ENCODE results near the gene PACS2. TPM values are rescaled to one million over a fixed set of nuclear protein-coding genes. Genes with fewer than 3 reads are reported as not detected.

Gene PACS2
- polyA plus RNA-seq, 3 donors = 40.6 to 82.1 (median 56.0) TPM

GRCh38 chr14:105408592-105408991 lies 94.0 kb downstream of the PACS2 start:
- no peak overlapping the region for H3K27ac ChIP-seq (ENCODE audit: low read depth, low read length)
- 84 to 87% (median 85%) methylated on average over 13 of the region's 13 CpGs for WGBS, 3 donors

- WGBS, 3 donors = 72 to 92% (median 81%) methylated on average over 3 of the region's 3 CpGs
- no peak overlapping the region for H3K27ac ChIP-seq (ENCODE audit: low read depth, low read length)
Observed at GRCh38 chr14:105409364-105409763, 94.8 kb downstream of the PACS2 start.

- 37 to 54% (median 45%) methylated on average over 5 of the region's 5 CpGs for WGBS, 3 donors
- no peak overlapping the region for H3K27ac ChIP-seq (ENCODE audit: low read depth, low read length)
Observed at GRCh38 chr14:105410642-105411016, 96.1 kb downstream of the PACS2 start.

- 7 to 14% (median 9%) methylated on average over 56 to 85 of the region's 86 CpGs for WGBS, 3 donors
- no peak overlapping the region for H3K27ac ChIP-seq (ENCODE audit: low read depth, low read length)
Observed at GRCh38 chr14:105411017-105411941, 96.7 kb downstream of the PACS2 start.

DNA sequence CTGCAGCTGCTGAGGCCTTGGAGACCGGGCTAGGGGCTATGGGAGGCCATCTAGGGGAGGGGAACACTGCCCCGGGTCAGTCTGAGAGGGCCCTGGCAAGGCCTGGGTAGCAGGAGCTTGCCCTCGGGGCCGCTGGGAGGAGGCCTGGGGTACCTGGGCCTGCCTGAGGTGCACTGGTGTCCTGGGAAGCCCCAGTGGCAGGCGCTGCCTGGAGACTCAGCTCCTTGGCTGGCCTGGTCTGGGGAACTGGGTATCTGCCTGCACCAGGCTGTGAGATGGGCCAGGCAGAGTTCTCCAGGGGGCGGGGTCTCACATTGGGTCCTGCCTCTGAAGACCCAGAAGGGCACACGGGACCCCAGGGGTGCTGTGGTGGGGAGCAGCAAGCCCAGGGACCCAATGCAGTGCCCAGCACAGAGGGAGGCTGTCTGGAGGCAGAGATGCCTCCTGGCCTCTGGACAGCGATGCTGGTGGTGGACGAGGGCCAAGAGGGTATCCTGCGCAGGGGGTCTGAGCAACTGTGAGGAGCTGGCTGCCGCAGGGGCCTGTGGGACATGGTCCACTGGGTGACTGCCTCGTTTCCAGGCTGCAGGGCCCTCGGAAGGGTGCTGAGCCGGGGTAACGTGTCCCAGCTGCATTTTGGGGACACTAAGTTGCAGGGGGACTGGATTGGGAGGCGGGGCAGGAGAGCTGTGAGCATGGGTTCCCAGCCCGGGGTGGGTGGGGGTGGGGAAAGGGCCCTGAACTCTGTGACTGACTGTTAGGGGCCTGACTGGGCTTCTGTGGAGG lies 97.6 kb downstream of the PACS2 start:
- WGBS, 3 donors = 76 to 80% (median 79%) methylated on average over 16 to 17 of the region's 17 CpGs

DNA sequence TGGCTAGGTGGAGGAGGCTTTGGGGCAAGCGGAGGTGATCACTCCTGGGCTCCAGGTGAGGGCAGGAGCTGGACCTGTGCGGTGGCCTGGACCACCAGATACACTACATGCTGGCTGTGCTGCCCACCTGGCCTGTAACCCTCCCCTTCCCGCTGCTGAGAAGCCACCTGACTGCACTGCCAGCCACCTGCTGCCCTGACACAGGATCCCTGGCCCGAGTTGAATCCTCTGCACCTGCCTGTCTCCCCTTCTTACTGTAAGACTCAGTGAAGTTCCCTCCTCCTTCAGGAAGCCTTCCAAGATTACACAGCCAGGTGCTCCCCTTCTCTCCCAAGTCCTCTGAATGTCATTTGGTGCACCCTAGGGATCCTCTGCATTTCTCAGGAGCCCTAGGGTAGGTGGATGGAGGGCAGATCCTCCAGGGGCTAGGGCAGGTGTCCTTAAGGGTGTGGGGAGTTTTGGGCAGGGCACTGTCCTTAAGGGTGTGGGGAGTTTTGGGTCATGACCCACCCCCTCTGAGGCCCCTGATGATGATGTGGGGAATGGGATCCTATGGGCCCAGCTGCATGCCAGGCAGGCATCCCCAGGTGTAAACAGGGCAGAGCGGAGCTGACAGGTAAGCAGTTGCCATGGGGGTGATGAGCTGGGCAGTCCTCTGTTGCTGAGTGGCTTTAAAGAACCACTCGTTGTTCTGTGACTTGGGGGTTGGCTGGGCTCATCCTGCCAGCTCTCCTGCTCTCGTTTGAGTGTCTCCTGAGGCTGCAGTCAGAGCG lies 98.4 kb downstream of the PACS2 start:
- 75 to 88% (median 87%) methylated on average over 7 to 8 of the region's 8 CpGs for WGBS, 3 donors
- no peak overlapping the region for H3K27ac ChIP-seq (ENCODE audit: low read depth, low read length)

More for the DNA sequence above, 97.6 kb downstream of the PACS2 start:
- H3K27ac ChIP-seq (ENCODE audit: low read depth, low read length) = no peak overlapping the region

DNA sequence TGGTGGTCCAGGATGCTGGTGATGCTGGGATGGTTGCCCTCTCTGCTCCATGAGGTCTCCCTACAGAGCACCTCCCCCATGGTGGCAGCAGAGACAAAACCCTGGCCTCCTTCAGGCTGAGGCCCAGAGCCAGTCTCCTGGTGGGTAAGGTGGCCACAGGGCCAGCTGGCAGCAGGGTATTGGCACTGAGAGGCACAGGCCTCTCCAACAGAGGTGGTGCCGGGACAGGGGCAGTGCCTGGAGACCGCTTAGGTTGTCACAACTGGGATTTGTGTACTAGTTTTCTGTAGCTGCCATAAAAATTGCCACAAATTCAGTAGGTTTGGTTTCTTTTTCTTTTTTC lies 99.0 kb downstream of the PACS2 start:
- no peak overlapping the region for H3K27ac ChIP-seq (ENCODE audit: low read depth, low read length)
- WGBS, 3 donors = 85 to 90% (median 88%) methylated on average over 2 of the region's 2 CpGs

DNA sequence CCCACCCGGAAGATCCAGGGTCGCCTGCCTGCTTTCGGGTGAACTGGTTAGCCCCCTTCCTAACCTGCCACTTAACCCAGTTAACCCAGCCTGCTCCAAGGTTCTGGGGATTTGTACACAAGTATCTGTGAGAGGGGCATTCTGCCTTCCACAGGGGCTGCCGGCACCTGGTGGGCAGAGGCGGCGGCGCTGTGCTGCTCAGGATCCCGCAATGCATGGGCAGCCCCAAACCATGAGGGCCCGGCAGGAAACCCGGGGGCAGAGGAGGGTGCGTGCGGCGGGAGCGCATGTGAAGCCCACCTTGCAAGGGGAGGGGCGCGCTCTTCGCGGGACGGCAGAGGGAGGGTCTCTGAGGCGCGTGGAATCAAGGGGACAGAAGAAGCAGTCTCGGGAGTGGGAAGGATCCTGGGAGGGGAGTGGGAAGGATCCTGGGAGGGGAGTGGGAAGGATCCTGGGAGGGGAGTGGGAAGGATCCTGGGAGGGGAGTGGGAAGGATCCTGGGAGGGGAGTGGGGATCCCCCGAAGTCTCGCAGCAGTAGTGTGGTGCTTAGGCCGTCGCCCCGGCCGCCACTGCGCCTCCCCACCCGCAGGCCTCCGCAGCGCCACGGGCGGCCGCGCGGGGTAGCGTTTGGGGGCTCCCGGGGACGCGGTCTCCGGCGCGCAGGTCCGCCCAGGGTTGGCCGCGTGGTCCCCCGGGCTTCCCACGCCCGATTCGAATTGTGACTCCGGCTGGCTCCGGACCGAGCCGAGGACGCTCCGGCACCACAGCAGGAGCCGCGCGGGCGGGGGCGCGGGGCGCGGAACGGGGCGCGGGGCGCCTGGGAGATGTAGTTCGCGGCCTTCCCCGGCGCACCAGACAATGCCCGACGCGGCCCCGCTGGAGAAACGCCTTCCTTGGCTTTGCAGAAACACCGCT lies 100.2 kb downstream of the PACS2 start:
- 10 to 16% (median 12%) methylated on average over 57 to 79 of the region's 79 CpGs for WGBS, 3 donors
- no peak overlapping the region for H3K27ac ChIP-seq (ENCODE audit: low read depth, low read length)

DNA sequence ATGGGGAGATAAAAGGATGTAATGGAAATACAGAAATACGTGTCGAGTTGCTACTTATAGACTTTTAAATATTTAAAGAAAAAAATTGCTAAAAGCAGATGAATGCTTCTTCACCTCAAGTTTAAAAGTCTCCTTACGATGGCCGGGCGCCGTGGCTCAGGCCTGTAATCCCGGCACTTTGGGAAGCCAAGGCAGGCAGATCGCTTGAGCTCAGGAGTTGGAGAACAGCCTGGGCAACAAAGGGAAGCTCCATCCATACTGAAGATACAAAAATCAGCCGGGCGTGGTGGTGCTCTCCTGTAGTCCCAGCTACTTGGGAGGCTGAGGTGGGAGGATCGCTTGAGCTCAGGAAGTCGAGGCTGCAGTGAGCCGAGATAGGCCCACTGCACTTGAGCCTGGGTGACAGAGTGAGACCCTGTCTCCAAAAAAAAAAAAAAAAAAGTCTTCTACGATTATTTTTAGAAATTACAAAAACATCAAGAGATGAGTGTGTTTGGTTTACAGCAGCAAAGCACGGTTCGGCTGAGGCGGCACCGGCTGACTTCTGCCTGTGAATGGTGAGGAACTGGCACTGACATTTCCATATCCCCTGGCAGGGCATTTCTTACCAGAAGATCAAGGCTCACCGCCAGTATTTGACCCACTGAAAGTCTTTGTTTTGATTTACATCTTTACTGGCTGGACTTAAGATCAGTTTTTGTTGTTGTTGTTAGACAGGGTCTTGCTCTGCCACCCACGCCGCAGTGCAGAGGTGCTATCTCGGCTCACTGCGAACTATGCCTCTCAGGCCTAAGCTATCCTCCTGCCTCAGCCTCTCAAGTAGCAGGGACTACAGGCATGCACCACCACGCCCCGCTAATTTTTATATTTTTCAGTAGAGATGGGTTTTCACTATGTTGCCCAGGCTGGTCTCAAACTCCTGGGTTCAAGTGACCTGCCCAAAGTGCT lies 101.2 kb downstream of the PACS2 start:
- H3K27ac ChIP-seq (ENCODE audit: low read depth, low read length) = no peak overlapping the region
- WGBS, 3 donors = 91 to 95% (median 93%) methylated on average over 25 of the region's 25 CpGs

DNA sequence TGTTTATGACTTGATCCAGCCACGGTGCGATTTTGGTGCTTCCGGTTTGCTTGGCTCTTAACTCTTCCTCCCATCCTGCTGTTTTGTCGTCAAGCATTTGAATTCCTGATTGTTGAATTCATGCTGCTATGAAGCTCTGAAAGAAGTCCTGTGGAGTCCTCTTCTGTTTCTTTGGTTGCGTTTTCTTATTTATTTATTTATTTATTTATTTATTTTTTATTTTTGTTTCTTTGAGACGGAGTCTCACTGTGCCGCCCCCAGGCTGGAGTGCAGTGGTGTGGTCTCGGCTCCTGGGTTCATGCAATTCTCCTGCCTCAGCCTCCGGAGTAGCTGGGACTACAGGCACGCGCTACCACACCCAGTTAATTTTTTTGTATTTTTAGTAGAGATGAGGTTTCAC lies 102.1 kb downstream of the PACS2 start:
- H3K27ac ChIP-seq (ENCODE audit: low read depth, low read length) = no peak overlapping the region
- 92 to 97% (median 96%) methylated on average over 11 of the region's 11 CpGs for WGBS, 3 donors

DNA sequence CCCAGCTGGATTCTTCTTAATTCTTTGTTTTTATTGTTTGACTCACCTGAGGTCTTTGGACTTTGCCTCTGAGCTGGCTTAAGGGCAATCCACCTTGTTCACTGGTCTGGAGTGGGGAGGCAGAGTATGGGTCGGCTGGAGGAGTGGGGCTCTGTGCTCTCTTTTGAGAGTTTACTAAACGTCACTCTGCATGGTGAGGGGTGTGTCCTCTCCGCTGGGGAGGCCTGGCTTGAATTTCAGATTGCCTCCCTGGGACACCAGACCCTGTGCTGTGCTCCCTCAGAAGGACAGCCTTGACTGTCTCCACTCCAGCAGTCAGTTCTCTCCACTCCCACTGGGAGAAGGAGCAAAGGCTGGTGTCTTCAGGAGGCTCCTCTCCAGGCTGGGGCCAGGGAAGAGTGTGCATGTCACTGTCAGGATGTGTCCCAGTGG lies 103.2 kb downstream of the PACS2 start:
- H3K27ac ChIP-seq (ENCODE audit: low read depth, low read length) = no peak overlapping the region
- 86 to 95% (median 90%) methylated on average over 3 of the region's 3 CpGs for WGBS, 3 donors

DNA sequence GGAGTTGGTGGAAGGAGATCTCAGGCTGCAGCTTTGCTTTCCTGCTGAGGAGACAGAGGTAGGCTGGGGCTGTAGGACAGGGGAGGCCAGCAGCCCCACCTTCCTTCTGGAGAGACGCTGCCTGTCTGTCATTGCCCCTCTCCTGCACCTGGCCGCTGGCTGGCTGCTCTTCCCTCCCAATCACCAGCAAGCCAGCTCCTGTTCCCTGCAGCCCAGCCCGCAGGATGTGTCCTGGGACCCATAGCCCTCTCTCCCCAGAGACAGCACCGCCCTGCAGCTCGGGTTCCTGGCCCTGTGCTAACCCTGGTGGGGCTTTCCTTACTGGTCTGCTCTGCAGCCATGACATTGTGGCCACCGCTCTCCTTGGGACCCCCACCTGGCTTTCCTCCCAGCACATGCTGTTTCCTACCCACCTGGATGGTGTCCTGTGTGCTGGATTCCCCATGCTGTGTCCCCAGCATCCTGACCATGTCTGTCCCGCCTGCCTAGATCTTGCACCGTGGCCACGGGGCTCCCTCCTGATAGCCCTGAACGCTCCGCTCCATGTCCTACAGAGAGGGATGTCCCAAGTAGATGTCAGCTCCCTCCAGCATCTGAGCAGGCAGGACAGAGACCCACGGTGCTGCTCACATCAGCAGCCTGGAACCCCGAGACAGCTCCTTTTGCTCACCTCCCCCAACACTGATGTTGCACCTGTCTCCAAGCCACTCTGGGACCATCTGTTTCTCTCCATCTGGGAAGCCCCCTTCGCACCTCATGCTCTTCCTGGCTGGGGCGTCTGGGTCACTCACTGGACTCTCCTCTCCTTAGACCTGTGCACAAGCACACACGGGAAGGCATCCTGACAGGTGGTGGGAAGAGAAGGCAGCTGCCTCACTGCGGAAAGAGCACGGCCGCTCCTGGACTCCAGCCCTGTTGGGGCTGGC lies 104.0 kb downstream of the PACS2 start:
- no peak overlapping the region for H3K27ac ChIP-seq (ENCODE audit: low read depth, low read length)
- 65 to 78% (median 76%) methylated on average over 18 to 19 of the region's 19 CpGs for WGBS, 3 donors

DNA sequence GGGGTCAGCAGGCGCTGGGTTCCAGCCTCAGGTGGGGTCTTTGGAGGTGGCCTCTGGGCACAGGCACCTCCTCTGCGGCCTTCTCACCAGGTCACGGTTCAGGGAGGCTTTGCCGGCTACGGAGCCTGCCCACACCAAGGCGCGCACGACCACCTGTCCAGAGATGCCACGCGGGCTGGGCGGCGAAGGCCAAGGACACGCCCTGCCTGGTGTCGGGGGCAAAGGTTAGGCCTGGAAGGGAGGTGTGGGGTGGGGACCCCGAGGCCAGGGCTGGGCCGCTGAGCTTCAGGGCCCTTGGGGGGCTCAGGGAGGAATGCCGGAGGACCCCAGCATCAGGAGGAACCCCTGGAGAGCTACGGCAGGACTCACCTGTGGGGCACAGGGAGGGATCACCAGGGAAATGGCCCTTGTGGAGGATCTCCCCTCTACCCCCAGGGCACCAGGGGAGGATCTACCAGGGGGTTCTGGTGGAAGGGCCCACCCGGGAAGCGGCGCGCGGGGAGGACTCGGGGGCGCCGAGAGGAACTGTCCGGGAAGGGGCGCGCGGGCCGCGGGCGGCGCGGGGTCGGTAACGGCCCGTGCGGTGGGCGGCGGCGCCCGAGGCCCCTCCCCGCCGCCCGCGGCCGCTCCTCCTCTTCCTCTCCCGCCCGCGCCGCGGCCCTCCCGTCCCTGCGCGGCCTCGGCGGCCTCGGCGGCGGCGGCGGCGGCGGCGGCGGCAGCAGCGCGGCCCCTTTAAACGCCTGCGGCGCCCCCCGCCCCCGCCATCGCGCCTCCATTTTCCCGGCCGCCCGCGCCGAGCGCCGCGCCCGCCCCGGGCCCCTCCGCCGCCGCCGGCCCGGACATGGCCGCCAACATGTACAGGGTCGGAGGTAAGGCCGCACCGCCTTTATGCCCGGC lies 104.9 kb downstream of the PACS2 start, which contains the start of gene MTA1:
MTA1 (plus strand) TSS at position 633 of the 897 bp plus-strand sequence; CDS start at position 842, 209 bp downstream.
- H3K27ac ChIP-seq (ENCODE audit: low read depth, low read length) = no peak within 1 kb of the TSS
- 4 to 9% (median 4%) methylated on average over 38 to 86 of the region's 96 CpGs for WGBS, 3 donors

- 3% methylated on average over 31 to 67 of the region's 67 CpGs for WGBS, 3 donors
- H3K27ac ChIP-seq (ENCODE audit: low read depth, low read length) = no peak overlapping the region
Observed at GRCh38 chr14:105420101-105420973, 105.8 kb downstream of the PACS2 start.
